ENCODE results near the gene GPSM3.

The GPSM3 gene

GRCh38 chr6:32170294-32170693 is 22.1 kb downstream of the GPSM3 start:
- no peak for DNase-seq

- DNase-seq: no peak
Measured at GRCh38 chr6:32168807-32169591, 23.4 kb downstream of the GPSM3 start.

GRCh38 chr6:32168350-32168749 is 24.1 kb downstream of the GPSM3 start:
- no peak for DNase-seq

DNA sequence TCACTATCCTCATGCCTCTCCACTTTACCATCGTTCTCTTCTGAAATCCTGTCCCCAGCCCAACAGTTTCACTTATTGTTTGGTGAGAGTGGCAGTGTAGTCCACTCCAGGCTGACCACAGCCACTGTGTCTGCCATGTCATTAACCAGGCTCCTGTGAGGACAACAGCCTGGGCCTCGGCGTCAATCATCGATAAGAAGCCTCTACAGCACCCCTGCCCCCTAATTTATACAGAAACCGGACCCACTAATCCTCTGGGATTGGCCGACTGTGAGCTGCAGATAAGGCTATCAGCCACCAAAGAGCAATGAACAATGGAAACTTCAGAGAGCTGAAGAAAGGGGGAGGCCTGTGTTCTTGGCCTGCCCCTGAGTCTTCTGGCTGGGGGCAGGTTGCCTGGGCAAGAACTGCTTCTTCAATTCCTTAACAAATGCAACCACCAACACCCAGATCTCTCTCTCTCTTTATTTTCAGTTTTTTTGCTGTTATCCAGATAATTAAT is 24.6 kb downstream of the GPSM3 start:
- DNase-seq: no peak

DNA sequence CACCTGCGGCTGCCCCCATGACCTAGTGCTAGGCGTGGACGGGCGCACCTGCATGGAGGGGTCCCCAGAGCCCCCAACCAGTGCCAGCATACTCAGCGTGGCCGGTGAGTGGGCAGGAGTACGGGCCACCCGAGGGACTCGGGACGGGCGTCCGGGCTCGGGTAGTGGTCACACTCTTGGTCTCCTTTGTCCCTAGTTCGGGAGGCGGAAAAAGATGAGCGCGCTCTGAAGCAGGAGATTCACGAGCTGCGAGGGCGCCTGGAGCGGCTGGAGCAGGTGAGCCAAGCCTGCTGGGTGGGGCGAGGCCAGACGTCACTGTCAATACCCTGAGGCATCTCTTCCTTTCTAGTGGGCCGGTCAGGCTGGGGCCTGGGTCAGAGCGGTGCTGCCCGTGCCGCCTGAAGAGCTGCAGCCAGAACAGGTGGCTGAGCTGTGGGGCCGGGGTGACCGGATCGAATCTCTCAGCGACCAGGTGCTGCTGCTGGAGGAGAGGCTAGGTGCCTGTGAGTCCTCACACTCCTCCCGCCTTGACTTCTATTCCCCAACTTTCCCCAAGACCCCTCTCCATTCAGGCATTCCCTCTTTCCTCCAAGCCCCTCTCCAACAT is 25.2 kb downstream of the GPSM3 start:
- DNase-seq: no peak

DNA sequence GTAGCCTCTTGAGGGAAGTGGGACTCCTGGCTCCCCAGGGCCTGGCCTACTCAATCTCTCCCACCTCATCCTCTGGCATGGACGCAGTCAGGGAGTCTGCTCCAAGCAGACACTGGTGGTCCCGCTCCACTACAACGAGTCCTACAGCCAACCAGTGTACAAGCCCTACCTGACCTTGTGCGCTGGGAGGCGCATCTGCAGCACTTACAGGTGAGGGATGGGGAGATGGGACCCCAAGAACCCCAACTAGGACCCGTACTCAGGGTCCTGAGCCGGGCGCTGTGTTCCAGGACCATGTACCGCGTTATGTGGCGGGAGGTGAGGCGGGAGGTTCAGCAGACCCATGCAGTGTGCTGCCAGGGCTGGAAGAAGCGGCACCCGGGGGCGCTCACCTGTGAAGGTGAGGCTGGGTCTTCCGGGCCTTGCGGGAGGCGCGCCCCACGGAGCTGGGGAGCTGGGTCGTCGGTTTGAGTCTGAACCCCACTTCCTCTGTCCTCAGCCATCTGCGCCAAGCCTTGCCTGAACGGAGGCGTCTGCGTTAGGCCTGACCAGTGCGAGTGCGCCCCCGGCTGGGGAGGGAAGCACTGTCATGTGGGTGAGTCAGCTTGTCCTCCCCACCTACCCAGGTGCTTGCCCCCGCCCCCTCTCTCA is 25.9 kb downstream of the GPSM3 start:
- no peak for DNase-seq

GRCh38 chr6:32164295-32164694 is 28.1 kb downstream of the GPSM3 start, which contains the start of gene EGFL8:
TSS of gene EGFL8 (plus strand) at chr6:32164595. CDS start at chr6:32166166, 1,571 bp downstream.
- DNase-seq: no peak

DNA sequence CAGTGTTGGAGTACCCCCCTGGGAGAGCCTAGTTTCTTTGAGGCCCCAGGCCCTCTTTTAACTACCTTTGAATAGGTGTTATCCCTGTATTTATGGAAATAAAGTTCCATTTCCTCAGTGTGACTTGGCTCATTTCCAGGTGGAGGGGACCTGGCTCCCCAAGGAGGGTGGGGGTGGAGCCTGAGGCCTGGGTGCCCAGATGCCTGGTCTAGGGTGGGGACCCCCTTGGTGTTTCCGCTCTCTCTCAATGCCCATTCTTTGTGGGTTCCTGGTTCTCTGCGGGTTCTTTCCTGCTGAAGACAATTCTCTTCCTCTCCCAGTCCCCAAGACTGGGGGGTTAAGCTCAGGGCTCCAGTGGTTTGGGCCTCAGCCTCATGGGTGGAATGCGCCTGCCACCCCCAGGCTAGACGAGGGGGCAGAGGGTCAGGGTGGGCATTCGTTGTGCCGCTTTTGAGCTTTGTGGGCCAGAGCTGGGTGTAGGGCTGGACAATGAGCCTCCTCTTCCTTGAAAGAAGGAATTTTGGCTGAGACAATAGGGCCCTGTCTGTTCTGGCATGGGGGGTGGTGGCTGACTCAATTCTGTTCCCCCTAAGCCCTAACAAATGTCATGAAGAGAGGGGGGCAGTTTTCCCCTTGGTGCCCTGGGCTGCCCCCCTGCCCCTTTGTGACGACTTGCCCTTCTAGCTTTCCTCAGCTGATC is 28.7 kb downstream of the GPSM3 start:
- DNase-seq: no peak

DNA sequence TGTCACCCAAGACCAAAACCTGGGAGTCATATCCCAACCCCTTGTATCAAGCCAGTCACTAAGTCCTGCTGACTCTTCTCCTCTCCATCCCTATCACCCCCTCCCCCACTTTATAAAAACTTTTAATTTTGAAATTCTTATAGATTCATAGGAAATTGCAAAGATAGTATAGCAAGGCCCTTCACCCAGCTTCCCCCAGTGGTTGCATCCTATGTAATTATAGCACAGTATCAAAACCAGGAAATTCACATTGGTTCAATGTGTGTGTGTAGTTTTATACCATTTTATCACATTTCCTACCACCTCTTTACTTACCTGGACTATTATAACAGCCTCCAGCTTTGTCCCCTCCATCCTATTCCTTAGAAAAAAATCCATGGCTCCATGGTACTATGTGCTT is 34.4 kb downstream of the GPSM3 start:
- DNase-seq: no peak

DNA sequence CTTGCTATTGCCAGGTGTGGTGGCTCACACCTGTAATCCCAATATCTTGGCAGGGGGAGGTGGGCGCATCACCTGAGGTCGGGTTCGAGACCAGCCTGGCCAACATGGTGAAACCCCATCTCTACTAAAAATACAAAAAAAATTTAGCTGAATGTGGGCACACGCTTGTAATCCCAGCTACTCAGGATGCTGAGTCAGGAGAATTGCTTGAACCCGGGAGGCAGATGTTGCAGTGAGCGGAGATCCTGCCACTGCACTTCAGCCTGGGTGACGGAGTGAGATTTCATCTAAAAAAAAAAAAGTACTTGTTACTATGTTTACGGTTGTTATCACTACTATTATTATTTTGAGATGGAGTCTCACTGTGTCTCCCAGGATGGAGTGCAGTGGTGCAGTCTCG is 35.6 kb downstream of the GPSM3 start:
- DNase-seq: no peak

DNA sequence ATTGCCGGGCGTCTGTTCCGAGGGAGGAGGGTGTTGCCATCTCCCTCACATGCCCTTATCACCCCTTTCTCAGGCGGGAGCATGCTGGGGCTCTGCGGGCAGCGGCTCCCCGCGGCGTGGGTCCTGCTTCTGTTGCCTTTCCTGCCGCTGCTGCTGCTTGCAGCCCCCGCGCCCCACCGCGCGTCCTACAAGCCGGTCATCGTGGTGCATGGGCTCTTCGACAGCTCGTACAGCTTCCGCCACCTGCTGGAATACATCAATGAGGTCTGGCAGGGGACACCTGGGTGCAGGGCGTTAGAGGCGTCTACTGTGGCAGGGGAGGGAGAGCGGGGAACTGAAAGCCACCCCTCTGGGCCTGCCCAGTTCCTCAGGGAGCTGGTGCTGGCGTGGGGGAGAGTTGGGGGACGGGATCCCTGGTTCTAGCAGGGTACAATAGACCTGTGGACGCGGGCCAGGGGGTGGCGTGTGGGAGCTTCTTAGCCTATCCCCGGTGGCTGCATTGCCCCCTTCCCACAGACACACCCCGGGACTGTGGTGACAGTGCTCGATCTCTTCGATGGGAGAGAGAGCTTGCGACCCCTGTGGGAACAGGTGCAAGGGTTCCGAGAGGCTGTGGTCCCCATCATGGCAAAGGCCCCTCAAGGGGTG is 37.8 kb downstream of the GPSM3 start:
- DNase-seq: no peak

DNA sequence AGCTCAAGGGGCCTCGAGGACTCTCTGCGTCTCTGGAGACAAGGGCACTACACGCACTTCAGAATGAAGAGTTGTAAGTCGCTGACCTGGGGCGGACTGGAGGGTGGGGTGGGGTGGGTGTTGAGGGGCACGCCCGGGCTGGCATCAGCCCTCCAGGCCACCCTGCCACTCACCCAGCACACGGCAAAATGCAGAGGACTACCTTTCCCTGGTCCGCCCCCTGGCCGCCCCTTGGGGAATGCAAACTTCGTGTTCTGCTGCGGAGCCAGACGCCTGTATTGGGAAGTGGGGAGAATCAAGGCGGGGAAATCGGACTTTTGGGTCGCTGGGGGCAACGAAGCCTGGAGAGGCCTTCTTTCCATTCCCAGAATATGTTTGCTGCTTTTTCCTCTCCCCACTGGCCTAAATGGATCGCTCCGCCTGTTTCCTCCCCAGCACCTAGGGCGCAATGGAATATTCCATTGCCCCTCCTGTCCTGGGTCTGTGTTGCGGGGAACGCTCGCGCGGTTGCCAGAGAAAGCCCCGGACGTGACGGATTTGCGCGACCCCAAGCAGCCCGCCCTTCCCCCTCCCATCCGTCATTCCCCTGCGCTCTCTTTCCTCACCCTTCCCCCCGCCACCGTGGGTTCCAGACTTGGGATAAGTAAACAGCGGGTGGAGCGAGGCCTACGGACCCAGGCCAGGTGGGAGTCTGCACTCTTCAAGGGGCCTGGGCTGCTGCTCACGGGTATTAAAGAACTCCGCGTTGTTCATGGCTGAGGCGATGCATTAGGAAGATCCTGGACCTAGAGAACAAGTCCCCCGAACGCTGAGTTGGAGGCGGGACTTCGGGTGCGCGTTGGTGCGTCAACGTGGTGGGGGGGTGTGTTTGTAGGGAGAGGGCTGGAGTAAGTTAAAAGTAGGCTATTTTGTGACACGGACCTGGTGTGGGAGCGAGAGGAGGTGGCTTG is 38.6 kb downstream of the GPSM3 start, which contains the start of gene PPT2:
TSS of gene PPT2 (plus strand) at position 578 of the 950 bp plus-strand sequence. CDS start 454 bp downstream, outside the sequence.
- DNase-seq: no peak

DNA sequence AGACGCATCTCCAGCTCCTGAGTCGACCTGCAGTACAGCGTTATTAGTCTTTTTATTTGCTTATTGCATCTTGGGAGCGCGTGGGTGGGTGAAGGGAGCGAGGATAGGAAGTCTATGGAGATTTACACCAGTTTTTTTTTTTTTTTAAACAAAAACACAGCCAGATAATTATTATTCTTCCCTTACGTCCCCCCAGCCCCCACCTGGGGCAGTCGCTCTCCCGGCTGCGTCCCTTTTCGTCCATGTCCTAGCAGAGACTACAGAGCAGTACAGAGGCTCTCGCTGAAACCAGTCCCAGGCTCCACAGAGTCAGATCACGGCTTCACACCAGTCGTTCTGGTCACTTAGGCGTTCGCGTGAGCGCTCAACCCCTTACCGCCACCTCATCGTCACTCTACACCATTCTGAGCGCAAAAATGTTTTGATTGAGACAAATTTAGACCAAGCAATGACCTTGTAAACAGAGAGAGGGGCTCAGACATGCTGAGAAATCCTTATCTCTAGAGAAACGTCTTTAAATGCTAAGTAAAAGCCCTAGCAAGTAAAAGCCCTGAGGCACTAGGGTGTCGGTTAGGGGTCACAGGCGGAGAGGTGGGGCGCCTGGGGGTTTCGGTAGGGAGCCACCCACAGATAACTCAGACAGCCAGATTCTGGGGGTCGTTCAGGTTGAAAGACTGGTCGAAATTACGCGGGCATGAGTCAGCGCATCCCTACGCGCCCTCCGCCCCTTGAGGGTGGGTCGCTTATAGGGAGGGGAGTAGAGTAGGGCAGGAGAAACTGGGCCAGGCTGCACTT is 39.5 kb downstream of the GPSM3 start:
- no peak for DNase-seq

DNA sequence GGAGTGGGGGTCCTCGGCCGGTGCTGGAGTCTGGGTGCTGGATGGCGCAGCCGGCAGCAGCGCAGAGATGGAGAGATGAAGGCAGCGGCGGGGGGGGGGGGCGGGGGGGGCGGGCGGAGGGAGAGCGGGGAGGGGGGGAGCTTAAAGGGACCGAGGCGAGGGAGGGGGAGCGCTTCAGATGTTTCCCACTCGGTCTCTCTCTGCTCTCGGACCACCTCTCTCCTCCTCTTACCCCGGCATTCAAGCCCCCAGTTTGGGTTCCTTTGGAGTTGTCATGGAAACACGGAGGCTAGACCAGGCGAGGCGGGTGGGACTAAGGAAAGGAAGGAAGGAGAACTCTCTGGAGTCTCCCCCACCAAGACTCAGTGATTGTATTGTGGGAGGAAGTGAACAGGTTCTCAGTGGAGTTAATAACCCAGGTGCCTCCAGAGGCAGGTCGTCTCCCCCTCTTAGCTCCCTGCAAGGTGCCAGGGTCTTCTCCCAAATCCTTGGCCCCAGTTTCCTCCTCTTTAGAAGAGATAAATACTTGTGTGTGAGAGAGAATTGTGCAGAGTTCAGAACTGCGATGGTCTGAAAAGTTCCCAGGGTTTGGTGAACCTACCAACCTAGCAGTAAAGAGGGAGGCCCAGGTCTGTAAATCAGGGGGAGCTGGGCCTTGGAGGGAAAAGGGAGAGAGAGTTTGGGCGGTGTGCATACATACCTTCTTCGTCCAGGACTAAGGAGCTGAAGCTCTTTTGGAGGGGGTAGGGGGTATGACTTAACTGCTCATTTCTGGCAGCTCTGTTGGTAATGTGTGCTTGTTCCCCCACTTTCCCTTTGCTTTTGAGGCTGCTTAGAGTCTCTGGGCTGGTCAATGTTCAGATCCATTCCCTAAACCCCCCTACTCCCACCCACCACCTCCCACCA is 40.3 kb downstream of the GPSM3 start, which contains the start of gene PRRT1:
TSS of gene PRRT1 (minus strand) at position 77 of the 906 bp plus-strand sequence. CDS start 112 bp downstream, outside the sequence.
- DNase-seq: no peak

DNA sequence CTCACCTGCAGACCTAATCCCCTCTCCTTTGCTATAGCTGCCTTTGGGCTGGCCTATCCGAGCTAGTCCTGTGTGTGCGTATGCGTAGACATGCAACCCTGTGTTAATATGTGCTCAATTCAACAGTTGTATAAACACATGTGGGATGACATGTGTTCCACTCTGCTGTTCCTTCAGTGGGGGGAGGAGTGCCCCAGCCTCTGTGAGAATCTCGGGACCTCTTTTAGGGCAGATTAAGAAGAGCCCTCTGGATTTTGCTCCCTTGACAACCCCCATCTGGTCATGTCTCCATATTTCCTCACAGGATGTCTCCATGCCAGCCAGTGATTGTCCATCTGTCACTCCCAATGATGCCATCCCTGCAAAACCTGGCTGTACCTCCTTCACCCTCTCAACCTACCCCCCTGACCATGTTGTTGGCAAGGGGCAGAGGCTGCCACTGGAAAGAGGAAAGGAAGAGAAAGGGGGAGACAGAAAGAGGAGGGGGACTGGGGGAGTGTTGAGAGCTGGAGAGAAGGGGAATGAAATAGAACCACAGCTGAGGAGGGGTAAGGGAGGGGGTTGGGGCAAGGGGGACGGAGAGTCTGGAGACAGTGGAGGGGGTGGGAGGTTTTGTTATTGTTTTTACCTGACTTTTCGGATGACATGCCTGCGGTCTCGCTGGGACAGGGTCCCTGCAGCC is 41.1 kb downstream of the GPSM3 start:
- no peak for DNase-seq

- no peak for DNase-seq
Measured at GRCh38 chr6:32149932-32150870, 42.2 kb downstream of the GPSM3 start.

GRCh38 chr6:32149092-32149755 is 43.2 kb downstream of the GPSM3 start:
- DNase-seq: no peak
